ENCODE measurements around the gene SMIM35.

- TF ChIP-seq CTCF (IDR thresholded peaks at IDR 0.05) (no peak), POLR2A (IDR thresholded peaks at IDR 0.05) (no peak)
Observed at GRCh38 chr11:118008271-118008911, 78.4 kb downstream of the SMIM35 start.
